ENCODE data around the gene NTM.

The NTM gene

GRCh38 chr11:131370090-131370751 is at the start of gene NTM:
Gene NTM (plus strand): TSS chr11:131370615.
- TF ChIP-seq CTCF (IDR thresholded peaks at IDR 0.05; ENCODE audit: low read depth, low read length): no peak
- peak; percentile 18 for DNase-seq (ENCODE audit: extremely low read depth, low read depth)

- TF ChIP-seq CTCF (IDR thresholded peaks at IDR 0.05; ENCODE audit: low read depth, low read length): no peak
- no peak for DNase-seq (ENCODE audit: extremely low read depth, low read depth)
These were observed 45.4 kb upstream of the NTM start for GRCh38 chr11:131324921-131325570.

- no peak for DNase-seq (ENCODE audit: extremely low read depth, low read depth)
- no peak for TF ChIP-seq CTCF (IDR thresholded peaks at IDR 0.05; ENCODE audit: low read depth, low read length)
These were observed 43.6 kb upstream of the NTM start for GRCh38 chr11:131326829-131327228.

- no peak for TF ChIP-seq CTCF (IDR thresholded peaks at IDR 0.05; ENCODE audit: low read depth, low read length)
- DNase-seq (ENCODE audit: extremely low read depth, low read depth): no peak
These were observed 43.0 kb upstream of the NTM start for GRCh38 chr11:131327421-131327820.

GRCh38 chr11:131328843-131329242 is 41.6 kb upstream of the NTM start:
- no peak for DNase-seq (ENCODE audit: extremely low read depth, low read depth)
- TF ChIP-seq CTCF (IDR thresholded peaks at IDR 0.05; ENCODE audit: low read depth, low read length): no peak

GRCh38 chr11:131331010-131331409 is 39.4 kb upstream of the NTM start:
- no peak for TF ChIP-seq CTCF (IDR thresholded peaks at IDR 0.05; ENCODE audit: low read depth, low read length)

GRCh38 chr11:131331546-131331945 is 38.9 kb upstream of the NTM start:
- DNase-seq (ENCODE audit: extremely low read depth, low read depth): no peak

More at GRCh38 chr11:131331010-131331409, 39.4 kb upstream of the NTM start:
- DNase-seq (ENCODE audit: extremely low read depth, low read depth): no peak

More at GRCh38 chr11:131331546-131331945, 38.9 kb upstream of the NTM start:
- no peak for TF ChIP-seq CTCF (IDR thresholded peaks at IDR 0.05; ENCODE audit: low read depth, low read length)

Measured in AG09319 (cell line).